H9 (cell line): ENCODE data around the gene ZSWIM3. TPM values are rescaled to one million over a fixed set of nuclear protein-coding genes. Genes with fewer than 3 reads are reported as not detected.

Experiments
- DNase-seq: peaks from one replicate; pipeline ENCODE4 v3.0.0-alpha.2; 2017
- H2AFZ ChIP-seq: one replicate; pipeline ENCODE4 v1.6.1; 2013; ENCODE audit warnings: mild to moderate bottlenecking, low read length, control low read depth, moderate library complexity
- H2AK5ac ChIP-seq: 2 replicates; pipeline ENCODE4 v1.6.1; 2013; ENCODE audit warnings: low read length, control low read depth, mixed read lengths; ENCODE audit not compliant: insufficient read length
- H2BK120ac ChIP-seq: one replicate; pipeline ENCODE4 v1.6.1; 2013; ENCODE audit warnings: low read depth, mild to moderate bottlenecking, low read length, control low read depth, inconsistent platforms; ENCODE audit not compliant: poor library complexity, severe bottlenecking
- H2BK12ac ChIP-seq: 2 replicates; pipeline ENCODE4 v1.6.1; 2013; ENCODE audit warnings: low read length, control low read depth, mixed read lengths, low read depth; ENCODE audit not compliant: insufficient read length
- H2BK15ac ChIP-seq: 2 replicates; pipeline ENCODE4 v1.6.1; 2013; ENCODE audit warnings: low read depth, low read length, control low read depth
- H2BK20ac ChIP-seq: one replicate; pipeline ENCODE4 v1.6.1; 2013; ENCODE audit warnings: low read depth, mild to moderate bottlenecking, low read length, control low read depth, inconsistent platforms; ENCODE audit not compliant: poor library complexity, severe bottlenecking
- H2BK5ac ChIP-seq: 2 replicates; pipeline ENCODE4 v1.6.1; 2013; ENCODE audit warnings: low read length, control low read depth, mixed read lengths; ENCODE audit not compliant: insufficient read length
- H3K14ac ChIP-seq: 2 replicates; pipeline ENCODE4 v1.6.1; 2013; ENCODE audit warnings: low read length, control low read depth; ENCODE audit not compliant: insufficient read depth
- H3K18ac ChIP-seq: 2 replicates; pipeline ENCODE4 v1.6.1; 2013; ENCODE audit warnings: low read depth, mild to moderate bottlenecking, mixed read lengths, low read length, control low read depth; ENCODE audit not compliant: insufficient read length
- H3K23ac ChIP-seq: 2 replicates; pipeline ENCODE4 v1.6.1; 2013; ENCODE audit warnings: low read length, control low read depth, mixed read lengths, low read depth; ENCODE audit not compliant: insufficient read length
- H3K23me2 ChIP-seq: 2 replicates; pipeline ENCODE4 v1.6.1; 2013; ENCODE audit warnings: low read depth, mild to moderate bottlenecking, mixed read lengths, low read length, control low read depth; ENCODE audit not compliant: insufficient read length, poor library complexity, severe bottlenecking
- H3K27ac ChIP-seq: 2 replicates; pipeline ENCODE4 v1.5.1; 2013; ENCODE audit warnings: low read length, control low read depth, mixed read lengths, low read depth; ENCODE audit not compliant: insufficient read length
- H3K27me3 ChIP-seq: 2 replicates; pipeline ENCODE4 v1.6.1; 2013; ENCODE audit warnings: low read length, control low read depth, inconsistent platforms; ENCODE audit not compliant: insufficient read depth
- H3K4ac ChIP-seq: 2 replicates; pipeline ENCODE4 v1.6.1; 2013; ENCODE audit warnings: low read depth, mild to moderate bottlenecking, control low read depth, inconsistent platforms, low read length, moderate library complexity
- H3K4me1 ChIP-seq: 2 replicates; pipeline ENCODE4 v1.6.1; 2013; ENCODE audit warnings: low read length, control low read depth, inconsistent platforms; ENCODE audit not compliant: insufficient read depth
- H3K4me2 ChIP-seq: 2 replicates; pipeline ENCODE4 v1.6.1; 2013; ENCODE audit warnings: low read length, control low read depth, mixed read lengths; ENCODE audit not compliant: insufficient read length, insufficient read depth
- H3K56ac ChIP-seq: 2 replicates; pipeline ENCODE4 v1.6.1; 2013; ENCODE audit warnings: low read depth, mild to moderate bottlenecking, mixed read lengths, low read length, control low read depth; ENCODE audit not compliant: insufficient read length
- H3K79me1 ChIP-seq: 2 replicates; pipeline ENCODE4 v1.6.1; 2013; ENCODE audit warnings: low read depth, mild to moderate bottlenecking, moderate library complexity, low read length, control low read depth, inconsistent platforms; ENCODE audit not compliant: insufficient read depth, poor library complexity, severe bottlenecking
- H3K79me2 ChIP-seq: 2 replicates; pipeline ENCODE4 v1.6.1; 2013; ENCODE audit warnings: low read length, control low read depth, inconsistent platforms; ENCODE audit not compliant: insufficient read depth
- H3K9ac ChIP-seq: 2 replicates; pipeline ENCODE4 v1.6.1; 2013; ENCODE audit warnings: low read length, control low read depth, mixed read lengths; ENCODE audit not compliant: insufficient read length; ENCODE audit errors: extremely low read depth
- H3K9me3 ChIP-seq: one replicate; pipeline ENCODE4 v1.6.1; 2013; ENCODE audit warnings: low read depth, low read length, inconsistent platforms; ENCODE audit not compliant: control insufficient read depth
- H3T11ph ChIP-seq: one replicate; pipeline ENCODE4 v1.6.1; 2013; ENCODE audit warnings: mild to moderate bottlenecking, low read length, control low read depth, inconsistent platforms
- H4K20me1 ChIP-seq: one replicate; pipeline ENCODE4 v1.6.1; 2013; ENCODE audit not compliant: control insufficient read depth, insufficient read length, insufficient read depth
- H4K5ac ChIP-seq: 2 replicates; pipeline ENCODE4 v1.6.1; 2013; ENCODE audit warnings: low read depth, mild to moderate bottlenecking, mixed read lengths, low read length, control low read depth; ENCODE audit not compliant: insufficient read length
- H4K8ac ChIP-seq: replicated peaks from 2 replicates; pipeline ENCODE4 v1.6.1; 2013; ENCODE audit warnings: low read length, control low read depth, mixed read lengths, low read depth; ENCODE audit not compliant: insufficient read length
- H4K91ac ChIP-seq: 2 replicates; pipeline ENCODE4 v1.6.1; 2013; ENCODE audit warnings: low read depth, mild to moderate bottlenecking, moderate library complexity, mixed read lengths, low read length, control low read depth; ENCODE audit not compliant: insufficient read length
- H3K27ac Mint-ChIP-seq, 3 experiments: 2 replicates in 2 of 3; 3 replicates in 1 of 3; pipeline ENCODE4 v1.8.0; 2020 to 2021; ENCODE audit warnings: mixed read lengths in 3 of 3, mild to moderate bottlenecking in 1 of 3, moderate library complexity in 1 of 3
- H3K27me3 Mint-ChIP-seq: 2 replicates; pipeline ENCODE4 v1.8.0; 2021; ENCODE audit warnings: low read depth, mild to moderate bottlenecking, moderate library complexity, mixed read lengths
- H3K36me3 Mint-ChIP-seq, 3 experiments: 2 replicates in 2 of 3; 3 replicates in 1 of 3; pipeline ENCODE4 v1.8.0; 2020 to 2021; ENCODE audit warnings: low read depth in 3 of 3, mixed read lengths in 3 of 3; ENCODE audit not compliant: insufficient read depth in 1 of 3
- H3K4me1 Mint-ChIP-seq, 2 experiments: 2 replicates each; pipeline ENCODE4 v1.8.0; 2020; ENCODE audit warnings: mixed read lengths in 2 of 2
- H3K4me3 Mint-ChIP-seq, 2 experiments: 2 replicates in 1 of 2; 3 replicates in 1 of 2; pipeline ENCODE4 v1.8.0; 2020 to 2021; ENCODE audit warnings: mild to moderate bottlenecking in 2 of 2, mixed read lengths in 2 of 2, moderate library complexity in 1 of 2
- H3K9me3 Mint-ChIP-seq, 2 experiments: 2 replicates in 1 of 2; 3 replicates in 1 of 2; pipeline ENCODE4 v1.8.0; 2020; ENCODE audit warnings: mild to moderate bottlenecking in 2 of 2, mixed read lengths in 2 of 2, moderate library complexity in 1 of 2
- total RNA-seq: library from RNA; stranded (reverse); gene quantifications from 2 replicates; pipeline ENCODE4 v1.2.1, GENCODE V29; 2021
- TF ChIP-seq, protein P1 (sequence below): fragments of 200-600 bp; sonication (generic); conservative IDR thresholded peaks from 3 replicates; pipeline ENCODE4 v1.8.0; 2021; ENCODE audit warnings: antibody characterized with exemption, mild to moderate bottlenecking

The ZSWIM3 gene
- total RNA-seq, 1 experiment from 2014 or later: 8.0 TPM

GRCh38 chr20:45851501-45851900 is 5.9 kb upstream of the ZSWIM3 start:
- Histone ChIP-seq H3K56ac (no peak overlapping the region), H4K5ac (no peak overlapping the region), H2AFZ (no peak overlapping the region), H3K79me1 (no peaks in the 10 kb centered on the region), H2BK12ac (no peak overlapping the region), H2AK5ac (no peak overlapping the region), H4K20me1 (no peaks in the 10 kb centered on the region), H3K27me3 (no peaks in the 10 kb centered on the region), H2BK15ac (no peak overlapping the region), H3K23me2 (no peaks in the 10 kb centered on the region), H3K18ac (no peak overlapping the region), H3K14ac (no peak overlapping the region), H3K23ac (no peak overlapping the region), H3K4ac (no peak overlapping the region), H3K27ac (no peak overlapping the region), H3K9me3 (no peaks in the 10 kb centered on the region), H2BK20ac (no peak overlapping the region), H3T11ph (no peak overlapping the region), H3K79me2 (no peaks in the 10 kb centered on the region; the same call in 1 of the 2 replicates), H4K8ac (no peak overlapping the region), H4K91ac (no peak overlapping the region), H3K4me2 (no peak overlapping the region), H2BK120ac (no peak overlapping the region), H3K4me1 (peaks cover 12% of the 10 kb centered on the region; the same call in 1 of the 2 replicates), H2BK5ac (no peak overlapping the region), H3K9ac (no peak overlapping the region)
- peaks cover 39 to 44% of the 10 kb centered on the region in 2 experiments for H3K4me1 Mint-ChIP-seq
- H3K36me3 Mint-ChIP-seq: peaks cover 8 to 37% (median 24%) of the 10 kb centered on the region in 3 experiments; a peak in 6 of 7 replicates
- H3K4me3 Mint-ChIP-seq: no peak overlapping the region
- no peak overlapping the region; a peak in 1 of 7 replicates for H3K27ac Mint-ChIP-seq
- no peak for DNase-seq
- TF ChIP-seq, protein P1, sequence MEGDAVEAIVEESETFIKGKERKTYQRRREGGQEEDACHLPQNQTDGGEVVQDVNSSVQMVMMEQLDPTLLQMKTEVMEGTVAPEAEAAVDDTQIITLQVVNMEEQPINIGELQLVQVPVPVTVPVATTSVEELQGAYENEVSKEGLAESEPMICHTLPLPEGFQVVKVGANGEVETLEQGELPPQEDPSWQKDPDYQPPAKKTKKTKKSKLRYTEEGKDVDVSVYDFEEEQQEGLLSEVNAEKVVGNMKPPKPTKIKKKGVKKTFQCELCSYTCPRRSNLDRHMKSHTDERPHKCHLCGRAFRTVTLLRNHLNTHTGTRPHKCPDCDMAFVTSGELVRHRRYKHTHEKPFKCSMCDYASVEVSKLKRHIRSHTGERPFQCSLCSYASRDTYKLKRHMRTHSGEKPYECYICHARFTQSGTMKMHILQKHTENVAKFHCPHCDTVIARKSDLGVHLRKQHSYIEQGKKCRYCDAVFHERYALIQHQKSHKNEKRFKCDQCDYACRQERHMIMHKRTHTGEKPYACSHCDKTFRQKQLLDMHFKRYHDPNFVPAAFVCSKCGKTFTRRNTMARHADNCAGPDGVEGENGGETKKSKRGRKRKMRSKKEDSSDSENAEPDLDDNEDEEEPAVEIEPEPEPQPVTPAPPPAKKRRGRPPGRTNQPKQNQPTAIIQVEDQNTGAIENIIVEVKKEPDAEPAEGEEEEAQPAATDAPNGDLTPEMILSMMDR: no peak
- H3K9me3 Mint-ChIP-seq: no peaks in the 10 kb centered on the region
- no peaks in the 10 kb centered on the region for H3K27me3 Mint-ChIP-seq
